Mesenchymal stem cell (in vitro differentiated cells and primary cell): ENCODE measurements around the gene TAOK3.

Source experiments
- DNase-seq: peaks from one replicate; pipeline ENCODE4 v3.0.0-alpha.2; 2013
- H2AFZ ChIP-seq: one replicate; pipeline ENCODE4 v1.6.1; 2013; ENCODE audit warnings: low read depth, mild to moderate bottlenecking, control low read depth, inconsistent platforms, low read length, moderate library complexity
- H2AK5ac ChIP-seq: 2 replicates; pipeline ENCODE4 v1.6.1; 2013; ENCODE audit warnings: low read length, moderate library complexity, mild to moderate bottlenecking, inconsistent platforms; ENCODE audit not compliant: severe bottlenecking
- H2BK120ac ChIP-seq: one replicate; pipeline ENCODE4 v1.6.1; 2013; ENCODE audit warnings: low read depth, mild to moderate bottlenecking, inconsistent platforms, low read length, moderate library complexity
- H2BK12ac ChIP-seq, 2 experiments: one replicate each; pipeline ENCODE4 v1.6.1; 2013; ENCODE audit warnings: inconsistent platforms in 2 of 2, low read length in 2 of 2, mild to moderate bottlenecking in 2 of 2, moderate library complexity in 2 of 2, control low read depth in 1 of 2
- H2BK15ac ChIP-seq: one replicate; pipeline ENCODE4 v1.6.1; 2013; ENCODE audit warnings: mild to moderate bottlenecking, low read depth, inconsistent platforms; ENCODE audit not compliant: poor library complexity, severe bottlenecking
- H2BK5ac ChIP-seq: 2 replicates; pipeline ENCODE4 v1.6.1; 2013; ENCODE audit warnings: low read depth, mild to moderate bottlenecking, low read length, control low read depth, inconsistent platforms; ENCODE audit not compliant: poor library complexity, severe bottlenecking
- H3K14ac ChIP-seq, 2 experiments: one replicate each; pipeline ENCODE4 v1.6.1; 2013; ENCODE audit warnings: inconsistent platforms in 2 of 2, low read length in 2 of 2, control low read depth in 1 of 2, mild to moderate bottlenecking in 1 of 2, moderate library complexity in 1 of 2
- H3K18ac ChIP-seq, 2 experiments: one replicate each; pipeline ENCODE4 v1.6.1; 2013; ENCODE audit warnings: inconsistent platforms in 2 of 2, low read length in 2 of 2, control low read depth in 1 of 2, low read depth in 1 of 2, mild to moderate bottlenecking in 1 of 2
- H3K23ac ChIP-seq, 2 experiments: one replicate each; pipeline ENCODE4 v1.6.1; 2013; ENCODE audit warnings: inconsistent platforms in 2 of 2, low read length in 2 of 2, mild to moderate bottlenecking in 2 of 2, moderate library complexity in 2 of 2, control low read depth in 1 of 2
- H3K27ac ChIP-seq: 2 replicates; pipeline ENCODE4 v1.5.1; 2013; ENCODE audit warnings: mild to moderate bottlenecking, moderate library complexity, low read length, control low read depth, inconsistent platforms; ENCODE audit not compliant: poor library complexity, severe bottlenecking
- H3K27me3 ChIP-seq, 2 experiments: 2 replicates each; pipeline versions ENCODE4 v1.6.1 to v1.7.0; 2013; ENCODE audit warnings: low read length in 2 of 2, mild to moderate bottlenecking in 2 of 2, moderate library complexity in 2 of 2, control low read depth in 1 of 2, inconsistent platforms in 1 of 2; ENCODE audit not compliant: control insufficient read depth in 1 of 2, insufficient read depth in 1 of 2
- H3K36me3 ChIP-seq, 2 experiments: 2 replicates each; pipeline versions ENCODE4 v1.6.1 to v1.7.0; 2013; ENCODE audit warnings: low read length in 2 of 2, control low read depth in 1 of 2, inconsistent platforms in 1 of 2, low read depth in 1 of 2, mild to moderate bottlenecking in 1 of 2; ENCODE audit not compliant: insufficient read depth in 2 of 2, control insufficient read depth in 1 of 2
- H3K4ac ChIP-seq, 2 experiments: one replicate each; pipeline ENCODE4 v1.6.1; 2013; ENCODE audit warnings: inconsistent platforms in 2 of 2, low read length in 2 of 2, mild to moderate bottlenecking in 2 of 2, moderate library complexity in 2 of 2, control low read depth in 1 of 2, low read depth in 1 of 2
- H3K4me1 ChIP-seq: 2 replicates; pipeline ENCODE4 v1.6.1; 2013; ENCODE audit warnings: low read depth, low read length, control low read depth; ENCODE audit not compliant: control insufficient read depth, insufficient read depth
- H3K4me2 ChIP-seq: 2 replicates; pipeline ENCODE4 v1.6.1; 2013; ENCODE audit warnings: low read length, mild to moderate bottlenecking, inconsistent platforms; ENCODE audit not compliant: poor library complexity, severe bottlenecking
- H3K4me3 ChIP-seq, 2 experiments: 2 replicates each; pipeline versions ENCODE4 v1.5.1 to v1.7.0; 2013; ENCODE audit warnings: low read length in 2 of 2, mild to moderate bottlenecking in 2 of 2, control low read depth in 1 of 2, low read depth in 1 of 2; ENCODE audit not compliant: insufficient read depth in 1 of 2
- H3K79me1 ChIP-seq: replicated peaks from 2 replicates; pipeline ENCODE4 v1.6.1; 2013; ENCODE audit warnings: mild to moderate bottlenecking, control low read depth, low read length, inconsistent platforms; ENCODE audit not compliant: poor library complexity, severe bottlenecking
- H3K9ac ChIP-seq: 2 replicates; pipeline ENCODE4 v1.7.0; 2013; ENCODE audit warnings: mild to moderate bottlenecking, low read length, moderate library complexity
- H3K9me3 ChIP-seq: 2 replicates; pipeline ENCODE4 v1.7.0; 2013; ENCODE audit warnings: mild to moderate bottlenecking, low read length; ENCODE audit not compliant: control insufficient read depth
- H4K8ac ChIP-seq: one replicate; pipeline ENCODE4 v1.6.1; 2013; ENCODE audit warnings: inconsistent platforms, mild to moderate bottlenecking, low read length, moderate library complexity
- H4K91ac ChIP-seq: one replicate; pipeline ENCODE4 v1.6.1; 2013; ENCODE audit warnings: mild to moderate bottlenecking, low read length, inconsistent platforms
- WGBS: methylation state at CpG from one replicate; pipeline ENCODE4 v1.1.7; 2013; ENCODE audit warnings: mixed read lengths; 5-methylcytosine and 5-hydroxymethylcytosine counted together

The TAOK3 gene

GRCh38 chr12:118391424-118391823 is 18.7 kb upstream of the TAOK3 start:
- Histone ChIP-seq H3K4ac (no peak overlapping the region), H3K27me3 (no peaks in the 10 kb centered on the region)
- DNase-seq = no peak

GRCh38 chr12:118377884-118378470 is 5.3 kb upstream of the TAOK3 start:
- Histone ChIP-seq H3K9me3 (no peaks in the 10 kb centered on the region), H3K79me1 (peaks cover 29% of the 10 kb centered on the region), H3K9ac (peak overlapping the region; percentile 98), H3K27ac (peak overlapping the region; percentile 6), H4K91ac (no peak overlapping the region), H2BK12ac (no peak overlapping the region), H3K4ac (no peak overlapping the region), H3K18ac (no peak overlapping the region), H2BK15ac (no peak overlapping the region), H2AFZ (no peak overlapping the region), H2AK5ac (no peak overlapping the region), H3K27me3 (no peaks in the 10 kb centered on the region), H2BK120ac (no peak overlapping the region), H3K4me1 (peaks cover 2% of the 10 kb centered on the region), H4K8ac (peak overlapping the region; percentile 48), H3K14ac (no peak overlapping the region), H3K36me3 (peaks cover 25 to 31% of the 10 kb centered on the region in 2 experiments), H3K4me2 (peak overlapping the region; percentile 97), H2BK5ac (no peak overlapping the region), H3K4me3 (peak overlapping the region in 1 of 2 experiments; percentile 99), H3K23ac (no peak overlapping the region)
- 10% methylated on average over 2 of the region's 8 CpGs for WGBS
- DNase-seq = peak; percentile 68

More at GRCh38 chr12:118391424-118391823, 18.7 kb upstream of the TAOK3 start:
- Histone ChIP-seq H3K14ac (no peak overlapping the region), H3K79me1 (peaks cover 55% of the 10 kb centered on the region), H3K36me3 (peaks cover 56 to 87% of the 10 kb centered on the region in 2 experiments), H2BK12ac (no peak overlapping the region), H3K27ac (no peak overlapping the region), H2AK5ac (no peak overlapping the region), H3K4me1 (no peaks in the 10 kb centered on the region), H2BK120ac (no peak overlapping the region), H3K9ac (no peak overlapping the region), H4K91ac (no peak overlapping the region), H3K4me3 (no peak overlapping the region), H3K9me3 (no peaks in the 10 kb centered on the region), H3K4me2 (no peak overlapping the region), H3K18ac (no peak overlapping the region), H2BK5ac (no peak overlapping the region), H2AFZ (no peak overlapping the region), H2BK15ac (no peak overlapping the region), H4K8ac (no peak overlapping the region), H3K23ac (no peak overlapping the region)
- WGBS = 92% methylated on average over 1 of the region's 2 CpGs

- Histone ChIP-seq H2BK12ac (no peak overlapping the region), H3K4ac (no peak overlapping the region), H2AK5ac (no peak overlapping the region), H3K4me3 (peak overlapping the region; percentile 95 to 99), H2AFZ (no peak overlapping the region), H2BK120ac (no peak overlapping the region), H2BK5ac (no peak overlapping the region), H3K27ac (peak overlapping the region; percentile 6), H3K14ac (no peak overlapping the region), H3K9me3 (no peaks in the 10 kb centered on the region), H3K23ac (no peak overlapping the region), H3K9ac (peak overlapping the region; percentile 98), H3K79me1 (peaks cover 28% of the 10 kb centered on the region), H3K27me3 (no peaks in the 10 kb centered on the region), H3K18ac (no peak overlapping the region), H3K36me3 (peaks cover 24 to 27% of the 10 kb centered on the region in 2 experiments), H3K4me2 (peak overlapping the region; percentile 97), H3K4me1 (peaks cover 2% of the 10 kb centered on the region), H4K8ac (peak overlapping the region; percentile 48), H4K91ac (no peak overlapping the region), H2BK15ac (no peak overlapping the region)
- 18% methylated on average over 10 of the region's 22 CpGs for WGBS
- DNase-seq = no peak
These were observed 4.5 kb upstream of the TAOK3 start for GRCh38 chr12:118377021-118377883.
